ENCODE measurements around the gene FBXO28. TPM values are rescaled to one million over a fixed set of nuclear protein-coding genes. Genes with fewer than 3 reads are reported as not detected.
A peak's percentile ranks its signal among the peaks of the same experiment; 100 is the strongest.

FBXO28 gene
- total RNA-seq, 1 donor from 2014 or later, result 18.1 TPM

GRCh38 chr1:224133741-224134299 is 19.9 kb downstream of the FBXO28 start:
- intact Hi-C loops (cut with micrococcal nuclease), result no loop called here
- no peak for DNase-seq
- ATAC-seq, result no peak

DNA sequence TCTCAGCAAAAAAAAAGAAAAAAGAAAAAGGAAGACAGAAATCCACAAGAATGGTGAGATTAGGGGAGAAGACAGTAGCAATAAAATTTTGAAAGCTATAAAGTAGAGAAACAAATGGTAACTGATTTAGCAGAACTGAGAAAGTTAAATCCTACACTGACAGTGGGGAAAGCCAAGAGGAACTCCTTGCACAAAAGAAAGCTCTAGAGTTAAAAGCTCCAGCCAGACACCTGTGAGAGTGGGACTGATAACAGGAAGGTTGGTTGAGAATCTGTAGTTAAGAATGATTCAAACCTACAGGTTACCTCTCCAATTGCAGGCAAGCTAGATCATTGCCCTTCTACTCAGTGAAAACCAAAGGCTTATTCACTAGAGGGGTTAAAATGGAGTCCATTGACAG is 23.6 kb downstream of the FBXO28 start:
- intact Hi-C loops (cut with micrococcal nuclease), result no loop called here

DNA sequence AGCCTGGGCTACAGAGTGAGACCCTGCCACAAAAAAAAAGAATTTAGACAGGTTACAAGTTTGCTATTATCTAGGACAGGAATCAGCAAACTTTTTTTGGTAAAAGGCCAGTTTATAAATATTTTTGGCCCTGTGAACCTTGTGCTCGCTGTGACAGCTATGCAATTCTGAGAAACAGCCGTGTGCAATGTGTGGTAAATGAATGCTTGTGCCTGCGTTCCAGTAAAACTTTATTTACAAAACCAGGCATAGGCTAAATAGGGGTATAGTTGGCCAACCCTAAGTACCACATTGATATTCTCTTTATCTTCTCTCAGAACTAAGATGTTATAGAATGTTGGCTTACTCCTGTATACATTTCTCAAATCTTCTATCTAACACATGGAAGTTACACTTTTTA is 24.3 kb downstream of the FBXO28 start:
- no peak for DNase-seq
- intact Hi-C loops (cut with micrococcal nuclease), result no loop called here
- ATAC-seq, result no peak

More for the DNA sequence above, 23.6 kb downstream of the FBXO28 start:
- no peak for DNase-seq
- no peak for ATAC-seq

DNA sequence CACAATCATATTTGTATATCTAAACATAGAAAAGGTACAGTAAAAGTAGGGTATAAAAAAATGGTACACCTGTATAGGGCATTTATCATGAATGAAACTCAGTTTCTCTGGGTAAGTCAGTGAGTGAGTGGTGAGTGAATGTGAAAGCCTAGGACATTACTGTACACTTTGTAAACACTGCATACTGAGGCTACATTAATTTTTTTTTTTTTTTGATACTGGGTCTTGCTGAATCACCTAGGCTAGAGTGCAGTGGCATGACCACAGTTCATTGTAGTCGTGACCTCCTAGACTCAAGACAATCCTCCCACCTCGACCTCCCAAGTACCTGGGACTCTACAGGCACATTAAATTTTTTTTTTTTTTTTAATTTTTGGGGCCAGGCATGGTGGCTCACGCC is 27.8 kb downstream of the FBXO28 start:
- DNase-seq (no peak), ATAC-seq (no peak)
- intact Hi-C loops (cut with micrococcal nuclease), result no loop called here

- DNase-seq (no peak), ATAC-seq (no peak)
- intact Hi-C loops (cut with micrococcal nuclease), result no loop called here
Observed at GRCh38 chr1:224149709-224150108, 35.8 kb downstream of the FBXO28 start.

- ATAC-seq, result no peak
- DNase-seq, result no peak
- intact Hi-C loops (cut with micrococcal nuclease), result no loop called here
Observed at GRCh38 chr1:224151117-224151516, 37.2 kb downstream of the FBXO28 start.

GRCh38 chr1:224157316-224157715 is 43.4 kb downstream of the FBXO28 start:
- DNase-seq (no peak), ATAC-seq (no peak)
- intact Hi-C loops (cut with micrococcal nuclease), result no loop called here

GRCh38 chr1:224159541-224159940 is 45.6 kb downstream of the FBXO28 start:
- intact Hi-C loops (cut with micrococcal nuclease), result no loop called here
- ATAC-seq, result no peak
- DNase-seq, result no peak

GRCh38 chr1:224160171-224160682 is 46.3 kb downstream of the FBXO28 start:
- intact Hi-C loops (cut with micrococcal nuclease), result no loop called here
- no peak for DNase-seq
- ATAC-seq, result no peak

DNA sequence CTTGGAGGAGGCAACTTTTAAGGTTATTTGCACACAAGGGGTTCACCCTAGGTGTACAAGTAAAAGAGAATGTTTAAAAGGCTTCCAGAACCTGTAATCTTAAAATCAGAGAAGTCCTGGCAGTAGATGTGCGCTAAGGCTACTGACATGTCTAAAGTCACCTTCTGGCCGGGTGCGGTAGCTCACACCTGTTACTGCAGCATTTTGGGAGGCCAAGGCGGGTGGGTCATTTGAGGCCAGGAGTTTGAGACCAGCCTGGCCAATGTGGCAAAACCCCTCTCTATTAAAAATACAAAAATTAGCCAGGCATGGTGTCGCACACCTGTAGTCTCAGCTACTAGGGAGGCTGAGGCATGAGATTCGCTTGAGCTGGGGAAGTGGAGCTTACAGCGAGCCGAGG is 48.9 kb downstream of the FBXO28 start:
- intact Hi-C loops (cut with micrococcal nuclease), result no loop called here
- DNase-seq (no peak), ATAC-seq (no peak)

GRCh38 chr1:224163311-224163710 is 49.4 kb downstream of the FBXO28 start:
- intact Hi-C loops (cut with micrococcal nuclease), result no loop called here
- ATAC-seq, result no peak
- no peak for DNase-seq

DNA sequence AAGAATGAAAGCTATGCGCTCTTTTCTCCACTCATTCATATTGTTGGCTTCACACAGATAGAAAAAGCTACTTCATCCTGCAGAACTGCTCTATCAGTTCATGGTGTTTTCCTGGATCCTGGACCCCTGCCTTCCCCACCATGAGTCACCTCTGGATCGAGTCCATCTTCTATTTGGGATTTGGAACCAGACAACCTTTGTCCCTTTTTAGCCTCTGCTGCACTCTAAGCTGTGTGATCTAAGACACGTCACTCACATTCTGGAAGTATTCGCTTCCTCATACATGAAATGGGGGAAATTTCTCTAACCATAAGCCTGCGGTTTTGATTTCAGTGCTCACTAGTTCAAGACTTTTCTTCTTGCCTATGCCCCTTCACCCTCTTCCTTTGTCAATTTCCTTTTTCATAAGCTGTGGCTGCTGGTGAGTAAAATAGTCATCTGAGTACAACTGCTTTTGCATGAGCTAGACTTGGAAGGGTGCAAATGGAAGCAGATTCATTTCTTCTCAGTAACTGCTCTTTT is 55.0 kb downstream of the FBXO28 start:
- peak; percentile 92 for ATAC-seq
- intact Hi-C loops (cut with micrococcal nuclease), result no loop called here
- DNase-seq, result no peak

GRCh38 chr1:224169718-224170270 is 55.9 kb downstream of the FBXO28 start:
- ATAC-seq (no peak), DNase-seq (no peak)
- intact Hi-C loops (cut with micrococcal nuclease), result no loop called here

DNA sequence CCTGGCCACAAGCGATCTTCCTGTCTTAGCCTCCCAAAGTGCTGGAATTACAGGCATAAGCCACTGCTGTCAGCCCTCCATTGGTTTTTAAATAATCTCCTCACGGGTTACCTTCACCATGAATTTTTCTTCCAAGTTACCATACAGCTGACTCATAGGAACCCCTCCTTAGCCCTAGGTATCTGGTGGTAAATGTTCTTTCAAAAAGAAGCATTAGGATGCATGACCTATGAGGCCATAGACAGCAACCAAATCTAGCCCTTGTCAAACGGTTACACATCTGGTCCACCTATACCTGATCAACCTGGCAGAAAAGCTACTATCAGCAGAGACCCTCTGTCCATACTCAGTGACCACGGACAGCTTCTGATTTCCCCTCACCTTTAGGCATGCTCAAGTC is 56.4 kb downstream of the FBXO28 start:
- ATAC-seq (no peak), DNase-seq (no peak)
- intact Hi-C loops (cut with micrococcal nuclease), result no loop called here

- no peak for DNase-seq
- intact Hi-C loops (cut with micrococcal nuclease), result no loop called here
- peak; percentile 35 for ATAC-seq
Observed at GRCh38 chr1:224170748-224171478, 57.0 kb downstream of the FBXO28 start.

DNA sequence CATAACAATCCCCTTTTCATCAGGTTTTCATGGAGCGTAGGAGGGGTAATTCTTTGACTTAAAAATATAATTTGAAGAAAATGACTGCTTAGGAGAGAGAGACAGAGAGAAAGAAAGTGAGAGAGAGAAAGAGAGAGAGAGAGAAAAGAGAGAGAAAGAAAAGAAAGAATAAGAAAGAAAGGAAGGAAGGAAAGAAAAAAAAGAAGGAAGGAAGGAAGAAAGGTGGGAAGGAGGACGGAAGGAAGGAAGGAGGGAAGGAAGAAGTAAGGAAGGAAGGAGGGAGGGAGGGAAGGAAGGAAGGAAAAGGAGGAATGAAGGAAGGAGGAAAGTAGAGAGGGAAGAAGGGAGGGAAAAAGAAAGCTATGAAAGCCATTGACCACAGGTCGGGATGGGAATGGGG is 58.3 kb downstream of the FBXO28 start:
- intact Hi-C loops (cut with micrococcal nuclease), result no loop called here
- ATAC-seq, result no peak

GRCh38 chr1:224173523-224173922 is 59.6 kb downstream of the FBXO28 start:
- intact Hi-C loops (cut with micrococcal nuclease), result no loop called here
- DNase-seq (no peak), ATAC-seq (no peak)

More for the DNA sequence above, 58.3 kb downstream of the FBXO28 start:
- no peak for DNase-seq

GRCh38 chr1:224175617-224176016 is 61.7 kb downstream of the FBXO28 start:
- DNase-seq (peak; percentile 46), ATAC-seq (peak; percentile 82)
- intact Hi-C loops (cut with micrococcal nuclease), result no loop called here

GRCh38 chr1:224177356-224177999 is 63.6 kb downstream of the FBXO28 start:
- ATAC-seq, result no peak
- intact Hi-C loops (cut with micrococcal nuclease), result no loop called here
- no peak for DNase-seq

DNA sequence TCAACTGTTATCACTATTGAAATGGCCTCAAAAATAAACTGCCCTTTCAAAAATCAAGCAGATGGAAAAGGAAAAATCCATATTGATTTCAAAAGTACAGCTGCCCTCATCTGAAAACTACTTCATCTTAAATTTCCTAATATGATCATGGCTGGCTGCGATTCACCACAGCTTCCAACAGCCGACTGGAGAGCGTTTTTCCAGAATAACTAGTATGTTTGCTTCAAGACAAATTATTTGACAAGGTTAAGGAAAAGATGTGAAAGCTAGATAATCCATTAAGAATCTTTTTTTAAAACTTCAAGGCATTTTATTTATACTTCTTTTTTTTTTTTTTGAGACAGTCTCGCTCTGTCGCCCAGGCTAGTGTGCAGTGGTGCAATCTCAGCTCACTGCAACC is 65.0 kb downstream of the FBXO28 start:
- intact Hi-C loops (cut with micrococcal nuclease), result no loop called here
- DNase-seq, result no peak
- ATAC-seq, result no peak

All from left ventricle myocardium superior (tissue), 1 donor.